MM.1S (cell line): Measurements from ENCODE around the gene DCTN5.

Experiments used
- DNase-seq: peaks from one replicate; pipeline ENCODE4 v3.0.0-alpha.2; 2015
- H2AFZ ChIP-seq: fragments of 300-600 bp; sonication (generic); 2 replicates; pipeline ENCODE4 v1.6.0; 2016; ENCODE audit warnings: antibody characterized with exemption, low read length
- H3F3A ChIP-seq: fragments of 300-600 bp; sonication (generic); 2 replicates; pipeline ENCODE4 v1.6.1; 2016; ENCODE audit warnings: mild to moderate bottlenecking, antibody characterized with exemption, low read length, moderate library complexity, mixed read lengths; ENCODE audit not compliant: insufficient read depth
- H3K27ac ChIP-seq: fragments of 300-600 bp; sonication (generic); 2 replicates; pipeline ENCODE4 v1.5.1; 2016; ENCODE audit warnings: mild to moderate bottlenecking, low read length
- H3K27me3 ChIP-seq: fragments of 300-600 bp; sonication (generic); replicated peaks from 2 replicates; pipeline ENCODE4 v1.6.0; 2016; ENCODE audit warnings: low read length; ENCODE audit not compliant: insufficient read depth
- H3K36me3 ChIP-seq: fragments of 300-600 bp; sonication (generic); replicated peaks from 2 replicates; pipeline ENCODE4 v1.6.1; 2016; ENCODE audit warnings: mild to moderate bottlenecking, low read length, mixed read lengths; ENCODE audit not compliant: insufficient read depth
- H3K4me1 ChIP-seq: fragments of 300-600 bp; sonication (generic); 2 replicates; pipeline ENCODE4 v1.6.1; 2016; ENCODE audit warnings: low read length, mixed read lengths
- H3K4me2 ChIP-seq: fragments of 300-600 bp; sonication (generic); 2 replicates; pipeline ENCODE4 v1.6.0; 2016; ENCODE audit warnings: low read depth, low read length
- H3K4me3 ChIP-seq: fragments of 300-600 bp; sonication (generic); 2 replicates; pipeline ENCODE4 v1.5.1; 2016; ENCODE audit warnings: low read length, mixed read lengths
- H3K79me2 ChIP-seq: fragments of 300-600 bp; sonication (generic); 2 replicates; pipeline ENCODE4 v1.6.1; 2016; ENCODE audit warnings: mixed run types, low read length, mixed read lengths
- H3K9ac ChIP-seq: fragments of 300-600 bp; sonication (generic); 2 replicates; pipeline ENCODE4 v1.6.1; 2016; ENCODE audit warnings: low read length, mixed read lengths
- H3K9me2 ChIP-seq: fragments of 300-600 bp; sonication (generic); replicated peaks from 2 replicates; pipeline ENCODE4 v1.6.1; 2016; ENCODE audit warnings: mild to moderate bottlenecking, low read length, mixed read lengths; ENCODE audit not compliant: insufficient read depth
- H3K9me3 ChIP-seq: fragments of 300-600 bp; sonication (generic); replicated peaks from 2 replicates; pipeline ENCODE4 v1.6.1; 2016; ENCODE audit warnings: mild to moderate bottlenecking, low read length, mixed read lengths; ENCODE audit not compliant: insufficient read depth
- H4K20me1 ChIP-seq: fragments of 300-600 bp; sonication (generic); 2 replicates; pipeline ENCODE4 v1.6.1; 2016; ENCODE audit warnings: mild to moderate bottlenecking, low read length, moderate library complexity, mixed read lengths; ENCODE audit not compliant: insufficient read depth
- EZH2 ChIP-seq: fragments of 300-600 bp; sonication (generic); optimal IDR thresholded peaks from 2 replicates; pipeline ENCODE3; 2017; ENCODE audit warnings: low read depth, mild to moderate bottlenecking, antibody characterized with exemption, low read length, mixed read lengths
- EZH2phosphoT487 ChIP-seq: fragments of 300-600 bp; sonication (generic); IDR thresholded peaks from 2 replicates; pipeline ENCODE4 v1.6.1; 2018; ENCODE audit warnings: antibody characterized with exemption, low read length
- TF ChIP-seq, protein P1 (sequence below): fragments of 300-600 bp; sonication (generic); IDR thresholded peaks from 2 replicates; pipeline ENCODE4 v1.5.1; 2016; ENCODE audit warnings: antibody characterized with exemption, low read length, mixed read lengths

Gene DCTN5

DNA sequence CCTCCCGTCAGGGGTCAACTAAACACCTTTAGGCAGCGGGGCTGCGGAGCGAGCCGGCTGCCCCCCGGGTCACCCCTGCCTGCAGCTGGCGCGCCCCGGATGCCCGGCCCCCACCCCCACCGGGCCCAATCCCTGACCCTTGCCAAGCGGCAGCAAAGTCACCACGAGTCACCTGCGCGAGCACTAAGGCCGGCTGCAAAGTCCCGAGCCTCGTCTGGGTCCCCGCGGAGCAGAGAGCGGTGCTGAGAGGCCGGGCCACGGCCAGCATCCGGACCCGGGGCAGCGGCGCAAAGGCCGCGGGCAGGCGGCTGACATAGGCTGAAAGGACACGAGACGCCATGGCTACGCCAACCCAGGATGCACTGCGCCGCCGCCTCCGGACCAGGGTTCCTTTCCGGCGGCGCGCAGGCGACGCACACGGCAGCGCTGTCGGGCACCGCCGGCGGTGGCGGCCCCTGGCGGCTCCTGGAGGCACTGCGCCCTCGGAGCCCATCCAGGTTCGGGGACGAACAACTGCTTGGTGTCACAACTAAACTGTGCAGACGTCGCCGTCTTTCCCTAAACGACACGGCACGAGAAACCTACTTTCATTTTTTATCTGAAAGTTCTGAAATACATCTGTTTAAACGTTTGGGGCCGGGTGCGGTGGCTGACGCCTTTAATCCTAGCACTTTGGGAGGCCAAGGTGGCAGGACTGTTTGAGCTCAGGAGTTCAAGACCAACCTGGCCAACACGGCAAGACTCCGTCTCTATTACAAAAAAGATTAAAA lies 45.1 kb upstream of the DCTN5 start, which contains the start of gene NDUFAB1:
NDUFAB1 (minus strand) TSS at position 366 of the 770 bp plus-strand sequence; CDS start at position 340, 26 bp downstream.
- Histone ChIP-seq H3K4me2 (peak within 1 kb of the TSS; percentile 98), H4K20me1 (peaks cover 8% of the 10 kb centered on the region; the same call in 1 of the 2 replicates), H2AFZ (peak within 1 kb of the TSS; percentile 95), H3K9ac (peak within 1 kb of the TSS; percentile 91), H3K79me2 (peaks cover 48% of the 10 kb centered on the region), H3K9me2 (no peaks in the 10 kb centered on the region), H3F3A (peaks cover 11% of the 10 kb centered on the region), H3K4me3 (peak within 1 kb of the TSS; percentile 98), H3K4me1 (peaks cover 7% of the 10 kb centered on the region; the same call in 1 of the 2 replicates), H3K9me3 (no peaks in the 10 kb centered on the region), H3K27ac (peak within 1 kb of the TSS; percentile 52; the same call in 1 of the 2 replicates), H3K36me3 (peaks cover 16% of the 10 kb centered on the region), H3K27me3 (no peaks in the 10 kb centered on the region)
- TF ChIP-seq, protein P1, sequence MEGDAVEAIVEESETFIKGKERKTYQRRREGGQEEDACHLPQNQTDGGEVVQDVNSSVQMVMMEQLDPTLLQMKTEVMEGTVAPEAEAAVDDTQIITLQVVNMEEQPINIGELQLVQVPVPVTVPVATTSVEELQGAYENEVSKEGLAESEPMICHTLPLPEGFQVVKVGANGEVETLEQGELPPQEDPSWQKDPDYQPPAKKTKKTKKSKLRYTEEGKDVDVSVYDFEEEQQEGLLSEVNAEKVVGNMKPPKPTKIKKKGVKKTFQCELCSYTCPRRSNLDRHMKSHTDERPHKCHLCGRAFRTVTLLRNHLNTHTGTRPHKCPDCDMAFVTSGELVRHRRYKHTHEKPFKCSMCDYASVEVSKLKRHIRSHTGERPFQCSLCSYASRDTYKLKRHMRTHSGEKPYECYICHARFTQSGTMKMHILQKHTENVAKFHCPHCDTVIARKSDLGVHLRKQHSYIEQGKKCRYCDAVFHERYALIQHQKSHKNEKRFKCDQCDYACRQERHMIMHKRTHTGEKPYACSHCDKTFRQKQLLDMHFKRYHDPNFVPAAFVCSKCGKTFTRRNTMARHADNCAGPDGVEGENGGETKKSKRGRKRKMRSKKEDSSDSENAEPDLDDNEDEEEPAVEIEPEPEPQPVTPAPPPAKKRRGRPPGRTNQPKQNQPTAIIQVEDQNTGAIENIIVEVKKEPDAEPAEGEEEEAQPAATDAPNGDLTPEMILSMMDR, result peak; percentile 91
- no peak for TF ChIP-seq EZH2phosphoT487
- DNase-seq, result peak; percentile 93

DNA sequence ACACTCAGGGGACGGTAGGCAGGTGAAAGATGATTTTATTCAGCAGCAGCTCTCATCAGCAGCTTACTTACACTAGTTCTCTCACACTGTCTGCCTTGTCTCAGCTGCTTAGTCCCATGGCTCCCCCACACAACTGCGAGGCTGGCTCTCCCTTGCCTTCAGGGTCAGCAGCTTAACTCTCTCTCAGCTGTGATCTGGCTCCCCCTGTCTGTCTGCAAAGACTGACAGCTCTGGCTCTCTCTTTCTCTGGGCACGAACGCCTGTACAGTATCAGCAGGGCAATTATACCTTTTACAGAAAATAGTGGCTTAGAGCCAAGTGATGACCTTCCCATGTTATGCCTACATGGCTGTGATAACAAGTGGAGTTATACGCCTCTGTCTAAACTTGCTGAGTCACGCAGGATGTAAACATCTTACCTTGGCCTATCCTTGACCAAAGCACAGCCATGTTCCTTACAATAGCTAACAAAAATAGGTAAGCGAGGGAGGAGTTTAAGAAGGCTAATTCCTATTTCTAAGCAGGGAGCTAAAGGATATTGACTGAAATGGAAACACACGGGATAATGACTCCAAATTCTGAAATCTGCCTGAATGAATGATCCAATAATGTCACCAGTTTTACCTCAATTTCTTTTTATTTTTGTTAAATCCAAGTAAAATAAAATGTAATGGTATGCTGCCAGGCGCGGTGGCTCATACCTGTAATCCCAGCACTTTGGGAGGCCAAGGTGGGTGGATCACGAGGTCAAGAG lies 44.1 kb upstream of the DCTN5 start:
- no peak overlapping the region for H3K4me3 ChIP-seq
- peaks cover 6% of the 10 kb centered on the region; the same call in 1 of the 2 replicates for H3K36me3 ChIP-seq
- peaks cover 37% of the 10 kb centered on the region for H3K79me2 ChIP-seq
- no peaks in the 10 kb centered on the region for H3K27me3 ChIP-seq
- H3K9ac ChIP-seq, result no peak overlapping the region
- peak; percentile 33 for DNase-seq
- H3K9me2 ChIP-seq, result no peaks in the 10 kb centered on the region
- H3K4me1 ChIP-seq, result peaks cover 7% of the 10 kb centered on the region; the same call in 1 of the 2 replicates
- TF ChIP-seq, protein P1, result peak; percentile 25; the same call in 1 of the 2 replicates
- no peak for TF ChIP-seq EZH2
- H3K9me3 ChIP-seq, result no peaks in the 10 kb centered on the region
- 0 out of 2 replicates have a peak overlapping the region, but pooled peaks have one; percentile 95 for H2AFZ ChIP-seq
- H3K4me2 ChIP-seq, result peak overlapping the region; percentile 78
- peaks cover 11% of the 10 kb centered on the region for H3F3A ChIP-seq
- no peak overlapping the region for H3K27ac ChIP-seq
- peaks cover 1% of the 10 kb centered on the region; the same call in 1 of the 2 replicates for H4K20me1 ChIP-seq

DNA sequence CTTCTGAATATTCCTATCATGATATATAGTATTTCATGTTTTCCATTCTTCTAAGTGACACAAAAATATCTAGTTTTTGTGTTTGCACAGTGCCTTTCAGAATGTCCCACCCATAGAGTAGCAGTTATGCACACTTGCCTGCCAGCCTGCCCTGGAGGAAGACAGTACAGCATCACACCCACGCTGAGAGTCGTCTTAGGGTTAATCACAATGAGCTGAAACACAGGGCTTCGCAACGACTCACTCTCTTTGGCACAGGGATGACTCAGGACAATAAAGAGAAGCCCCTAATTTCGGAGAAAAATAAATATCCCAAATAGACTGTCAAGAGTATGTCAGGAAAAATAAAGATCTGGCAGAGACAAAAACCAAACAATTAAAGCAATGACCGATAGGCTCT lies 33.5 kb upstream of the DCTN5 start:
- Histone ChIP-seq H3K36me3 (0 out of 2 replicates have a peak, but pooled peaks cover 3% of the 10 kb centered on the region), H3K4me1 (no peaks in the 10 kb centered on the region), H3K4me3 (no peak overlapping the region), H3K79me2 (no peaks in the 10 kb centered on the region), H3K9me3 (no peaks in the 10 kb centered on the region), H3K4me2 (no peak overlapping the region), H3F3A (no peaks in the 10 kb centered on the region), H3K27ac (no peak overlapping the region), H3K27me3 (no peaks in the 10 kb centered on the region), H3K9ac (no peak overlapping the region), H2AFZ (no peak overlapping the region), H4K20me1 (no peaks in the 10 kb centered on the region), H3K9me2 (no peaks in the 10 kb centered on the region)
- TF ChIP-seq, protein P1, result no peak
- DNase-seq, result no peak
